Cortex of kidney (tissue), 1 donor: ENCODE results near the gene MITF.

Experiments
- DNase-seq: peaks from one replicate; lab custom pipeline; 2025; lab: John Stamatoyannopoulos, UW

MITF gene

GRCh38 chr3:69725994-69726571 lies 13.2 kb upstream of the MITF start:
- no peak for DNase-seq

GRCh38 chr3:69729147-69729919 lies 9.9 kb upstream of the MITF start:
- DNase-seq = no peak

GRCh38 chr3:69731080-69731479 lies 8.2 kb upstream of the MITF start:
- no peak for DNase-seq

DNA sequence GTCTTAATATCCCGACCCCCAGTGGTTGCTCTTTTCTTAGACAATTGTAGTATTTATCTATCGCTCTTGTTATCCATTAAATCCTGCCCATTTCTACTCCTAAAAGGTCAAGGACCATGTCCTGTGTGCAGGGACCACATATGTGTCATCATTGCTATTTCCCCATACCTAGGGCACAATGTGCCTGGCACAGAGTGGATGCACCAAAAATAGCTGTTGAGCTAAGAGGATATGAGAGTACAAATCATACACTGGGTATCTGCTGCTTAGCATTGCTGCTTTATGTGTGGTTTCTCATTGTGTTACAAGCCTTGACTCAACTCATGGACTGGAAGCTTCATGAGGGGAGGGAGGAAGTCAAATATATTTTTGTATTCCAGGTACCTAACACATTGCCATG lies 3.4 kb upstream of the MITF start:
- no peak for DNase-seq

GRCh38 chr3:69737392-69737791 lies 1.9 kb upstream of the MITF start:
- no peak for DNase-seq

DNA sequence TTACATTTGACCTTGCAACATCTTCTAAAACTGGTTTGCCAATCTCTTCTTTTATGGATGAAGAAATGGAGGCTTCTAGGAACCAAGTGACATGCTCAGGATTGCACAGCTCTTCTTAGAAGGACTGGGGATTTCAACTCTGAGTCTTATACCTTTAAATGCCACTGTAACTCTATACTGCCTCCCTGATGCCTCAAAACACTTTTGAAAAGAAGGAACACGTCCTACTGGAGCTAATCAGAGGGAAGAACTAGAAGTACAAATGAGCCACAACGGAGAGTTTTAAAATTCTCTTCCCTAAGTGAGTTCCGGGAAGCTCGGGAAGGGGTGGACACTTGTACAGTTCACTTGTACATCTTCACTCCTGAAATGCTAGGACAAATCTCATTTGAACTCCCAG lies 949 bp upstream of the MITF start:
- DNase-seq = no peak

DNA sequence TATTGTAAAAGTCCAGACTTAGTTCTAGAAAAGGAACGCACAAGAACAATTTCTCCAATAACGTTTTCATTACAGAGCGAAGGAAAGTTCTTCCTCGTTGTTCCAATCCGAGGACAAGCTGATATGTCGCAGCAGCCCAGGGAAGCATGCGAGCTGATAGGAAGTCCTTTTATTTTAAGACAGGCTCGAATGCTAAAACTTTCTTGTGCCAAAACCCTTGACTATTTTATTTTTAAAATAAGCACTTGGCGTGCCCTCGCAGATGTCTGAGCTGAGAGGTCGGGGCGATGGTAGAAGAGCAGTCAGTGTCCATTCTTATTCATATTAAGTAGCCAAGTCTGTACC lies 433 bp upstream of the MITF start:
- no peak for DNase-seq

GRCh38 chr3:69740103-69741021 lies 1.1 kb downstream of the MITF start:
- DNase-seq = no peak

- no peak for DNase-seq
Measured at GRCh38 chr3:69741032-69741767, 1.9 kb downstream of the MITF start.

- no peak for DNase-seq
Measured at GRCh38 chr3:69742391-69742790, 3.1 kb downstream of the MITF start.

DNA sequence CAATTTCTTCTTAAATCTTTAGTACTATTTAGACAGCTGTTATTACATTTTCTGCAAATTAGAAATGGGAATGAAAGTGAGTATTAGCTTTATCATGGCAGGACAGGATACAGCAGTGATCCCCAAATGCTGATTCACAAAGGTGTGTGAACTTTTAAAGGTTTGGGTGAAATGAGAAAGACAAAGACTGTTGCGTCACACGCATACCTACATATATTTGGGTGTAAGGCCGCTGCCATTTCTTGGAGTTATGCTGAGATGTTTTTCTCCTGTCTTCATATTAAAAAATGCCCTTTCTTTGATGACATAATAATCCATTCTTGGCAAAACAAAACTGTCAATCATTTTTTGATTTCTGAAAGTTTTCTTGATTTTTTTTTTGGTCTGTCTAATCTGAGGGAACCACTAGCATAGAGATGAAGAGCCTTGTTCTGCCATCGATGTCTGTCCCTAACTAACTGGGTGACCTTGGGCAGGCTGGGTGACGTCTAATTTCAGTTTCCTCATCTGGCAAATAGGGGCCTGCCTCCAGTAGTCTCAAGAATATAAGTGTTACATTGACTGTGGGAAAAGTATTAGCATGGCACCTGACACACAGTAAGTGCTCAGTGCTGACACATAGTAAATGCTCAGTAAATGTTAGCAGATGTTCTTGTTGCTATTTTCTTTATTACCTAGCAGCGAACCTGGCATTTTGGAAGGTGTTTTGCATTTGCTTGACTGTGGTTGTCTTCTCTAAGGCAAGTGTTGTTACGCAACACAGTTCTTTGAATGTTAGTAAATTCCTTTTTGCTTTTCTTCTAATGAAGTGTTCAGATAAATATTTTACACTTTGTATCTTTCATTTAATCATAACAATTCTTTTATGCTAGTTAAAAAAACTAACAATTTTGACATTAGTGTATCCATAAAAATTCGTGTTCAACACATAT lies 5.0 kb downstream of the MITF start:
- DNase-seq = no peak

- DNase-seq = no peak
Measured at GRCh38 chr3:69745505-69745904, 6.2 kb downstream of the MITF start.

DNA sequence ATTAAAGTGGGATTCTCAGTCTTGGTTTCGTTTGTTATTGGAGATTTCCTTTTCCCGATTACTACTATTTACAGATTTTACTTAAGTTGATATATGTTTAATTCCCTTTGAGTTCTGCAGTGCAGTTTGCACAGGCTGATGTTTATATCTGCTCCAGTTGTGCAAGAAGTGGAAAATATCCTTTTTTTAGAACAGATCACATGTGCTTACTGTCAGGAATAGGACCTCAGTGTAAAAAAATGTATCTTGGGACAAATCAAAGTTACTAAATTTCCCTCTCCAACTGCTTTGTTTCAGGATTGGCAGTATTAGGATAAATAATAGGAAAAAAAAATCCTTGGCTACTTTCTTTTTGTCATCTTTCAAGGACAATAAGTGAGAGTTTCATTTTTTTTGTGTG lies 6.9 kb downstream of the MITF start:
- DNase-seq = no peak

DNA sequence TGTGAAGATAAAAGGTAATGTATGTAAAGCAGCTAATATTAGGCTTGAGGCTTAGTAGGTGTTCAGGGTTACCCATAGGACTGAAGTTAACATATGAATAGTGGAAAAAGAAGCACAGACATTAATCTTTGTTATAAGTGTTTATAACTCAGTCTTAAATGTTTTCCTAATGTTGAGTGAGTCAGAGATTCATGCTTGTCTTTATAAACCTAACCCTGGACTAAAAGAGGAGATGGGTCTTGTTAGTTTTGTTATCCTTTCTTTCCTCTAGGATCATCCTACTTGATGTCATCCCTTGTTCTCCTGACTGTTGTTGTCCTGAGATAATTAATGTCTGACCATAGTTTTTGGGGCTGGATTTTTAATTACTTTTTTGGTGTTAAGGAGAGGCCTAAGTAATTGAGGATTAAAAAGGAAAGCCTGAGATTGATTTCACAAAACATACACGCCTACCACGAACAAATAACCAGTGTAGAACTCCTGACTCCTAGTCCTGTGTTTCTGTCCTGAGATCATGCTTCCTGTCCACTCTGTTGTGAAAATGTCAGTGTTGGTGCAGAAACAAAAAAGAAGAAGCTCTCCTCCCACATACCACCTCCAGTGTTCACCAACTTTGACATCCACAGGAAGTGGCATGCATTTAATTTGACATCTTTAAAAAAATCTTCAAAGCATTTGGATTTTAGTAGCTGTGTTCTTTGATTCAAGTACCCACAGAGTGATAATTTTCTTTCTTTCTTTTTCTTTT lies 8.4 kb downstream of the MITF start:
- no peak for DNase-seq

GRCh38 chr3:69748503-69748902 lies 9.2 kb downstream of the MITF start:
- DNase-seq = no peak

GRCh38 chr3:69749461-69749860 lies 10.2 kb downstream of the MITF start:
- no peak for DNase-seq

GRCh38 chr3:69750549-69750948 lies 11.3 kb downstream of the MITF start:
- no peak for DNase-seq

DNA sequence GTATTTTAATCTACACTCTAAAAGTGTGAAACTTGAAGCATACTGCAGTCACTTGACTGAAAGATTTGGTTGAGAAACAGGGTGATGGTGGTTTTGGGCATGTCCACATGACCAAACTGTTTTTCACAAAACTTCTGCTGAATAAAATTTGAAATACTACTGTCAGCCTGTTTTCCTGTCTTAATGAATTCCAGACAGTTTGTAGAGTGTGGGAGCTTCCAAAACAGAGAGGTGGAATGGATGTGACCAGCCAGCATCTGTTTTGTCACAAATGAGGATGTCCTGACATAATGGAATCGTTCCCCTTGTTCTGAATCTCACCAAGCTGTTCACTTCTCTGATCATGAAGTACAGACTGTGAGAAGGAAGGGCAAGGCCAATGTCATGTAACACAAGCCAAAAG lies 11.8 kb downstream of the MITF start:
- no peak for DNase-seq

- no peak for DNase-seq
Measured at GRCh38 chr3:69752241-69752640, 13.0 kb downstream of the MITF start.

- DNase-seq = no peak
Measured at GRCh38 chr3:69753179-69753775, 14.0 kb downstream of the MITF start.
